ENCODE data around the gene PPRC1.
A peak's percentile ranks its signal among the peaks of the same experiment; 100 is the strongest.

The PPRC1 gene

GRCh38 chr10:102132563-102133372 lies at the start of gene PPRC1:
Gene PPRC1, plus strand, starts transcription at chr10:102133040. Its CDS starts 29 bp downstream, at chr10:102133069.
- peak; percentile 97 for DNase-seq

GRCh38 chr10:102083541-102083940 lies 49.3 kb upstream of the PPRC1 start:
- DNase-seq, result no peak

GRCh38 chr10:102085336-102085735 lies 47.5 kb upstream of the PPRC1 start:
- DNase-seq, result no peak

GRCh38 chr10:102086196-102086595 lies 46.6 kb upstream of the PPRC1 start:
- DNase-seq, result no peak

- DNase-seq, result no peak
These were observed 42.1 kb upstream of the PPRC1 start for GRCh38 chr10:102090772-102091171.

GRCh38 chr10:102096449-102096848 lies 36.4 kb upstream of the PPRC1 start:
- DNase-seq, result no peak

- no peak for DNase-seq
These were observed 31.7 kb upstream of the PPRC1 start for GRCh38 chr10:102101152-102101551.

GRCh38 chr10:102102421-102102820 lies 30.4 kb upstream of the PPRC1 start:
- no peak for DNase-seq

GRCh38 chr10:102106998-102107397 lies 25.8 kb upstream of the PPRC1 start:
- no peak for DNase-seq

GRCh38 chr10:102109166-102110116 lies 23.4 kb upstream of the PPRC1 start:
- DNase-seq, result no peak

- DNase-seq, result no peak
These were observed 21.6 kb upstream of the PPRC1 start for GRCh38 chr10:102111276-102111675.

GRCh38 chr10:102112210-102112817 lies 20.5 kb upstream of the PPRC1 start:
- DNase-seq, result no peak

- no peak for DNase-seq
These were observed 19.4 kb upstream of the PPRC1 start for GRCh38 chr10:102113261-102113955.

GRCh38 chr10:102113956-102114857 lies 18.6 kb upstream of the PPRC1 start:
- no peak for DNase-seq

- peak; percentile 78 for DNase-seq
These were observed 17.8 kb upstream of the PPRC1 start for GRCh38 chr10:102114861-102115618.

GRCh38 chr10:102115775-102116174 lies 17.1 kb upstream of the PPRC1 start:
- DNase-seq, result no peak

GRCh38 chr10:102116656-102117055 lies 16.2 kb upstream of the PPRC1 start:
- DNase-seq, result no peak

- peak; percentile 62 for DNase-seq
These were observed 15.3 kb upstream of the PPRC1 start for GRCh38 chr10:102117391-102118159.

- peak; percentile 29 for DNase-seq
These were observed 14.0 kb upstream of the PPRC1 start for GRCh38 chr10:102118867-102119266.

All from CD4-positive, alpha-beta T cell treated with Interferon gamma for 1 hour (primary cell).